ENCODE results near the gene ANKMY1. TPM values are rescaled to one million over a fixed set of nuclear protein-coding genes. Genes with fewer than 3 reads are reported as not detected.

The ANKMY1 gene
- total RNA-seq, 1 donor from 2014 or later, result 7.2 TPM

DNA sequence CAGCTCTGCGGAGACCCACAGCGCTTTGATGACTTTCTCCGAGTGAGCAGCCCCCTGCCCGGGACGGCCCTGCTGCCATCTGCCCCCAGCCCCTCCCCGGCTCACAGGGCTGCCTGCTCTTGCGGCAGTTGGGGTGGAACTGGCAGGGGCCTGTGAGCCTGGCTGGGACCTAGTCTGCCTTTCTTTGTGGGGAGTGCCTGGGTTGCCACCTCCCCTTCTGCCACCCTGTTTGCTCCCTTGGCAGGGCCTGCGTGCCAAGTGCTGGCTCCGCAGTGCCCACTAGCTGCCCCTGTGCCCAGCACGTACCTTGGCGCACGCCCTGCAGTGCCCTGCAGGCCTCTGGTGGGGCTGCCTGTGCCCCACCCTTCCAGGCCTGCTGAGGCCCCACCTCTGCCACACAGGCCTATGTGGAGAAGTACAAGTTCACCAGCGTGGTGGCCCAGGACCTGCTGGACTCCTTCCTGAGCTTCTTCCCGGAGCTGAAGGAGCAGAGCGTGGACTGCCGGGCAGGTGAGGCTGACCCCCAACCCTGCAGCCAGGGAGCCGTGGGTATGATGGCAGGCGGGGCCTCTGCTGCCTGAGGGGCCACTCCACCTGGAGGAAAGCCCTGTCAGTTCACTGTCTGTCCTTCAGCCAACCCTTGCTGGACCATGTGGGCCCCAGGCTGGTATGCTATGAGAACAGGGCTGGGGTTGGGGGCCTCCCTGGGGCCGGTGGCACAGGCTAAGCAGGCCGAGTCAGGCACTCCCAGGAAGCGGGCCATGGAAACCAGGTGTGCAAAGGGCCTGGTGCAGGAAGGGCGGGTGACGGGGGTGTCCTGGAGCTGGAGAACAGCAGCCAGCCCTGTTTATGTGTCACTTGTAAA is 17.5 kb upstream of the ANKMY1 start:
- Histone ChIP-seq H3K9ac (ENCODE audit: low read length) (no peak overlapping the region), H3K9me3 (ENCODE audit: insufficient read depth, low read depth, low read length) (no peaks in the 10 kb centered on the region), H3K27me3 (ENCODE audit: insufficient read depth, low read length) (no peaks in the 10 kb centered on the region), H2AFZ (ENCODE audit: low read depth, low read length) (no peak overlapping the region), H3K27ac (ENCODE audit: low read depth, low read length) (no peak overlapping the region), H3K79me2 (ENCODE audit: insufficient read depth, low read length) (peaks cover 4% of the 10 kb centered on the region), H3K4me2 (ENCODE audit: low read length) (no peak overlapping the region), H4K20me1 (ENCODE audit: insufficient read depth, low read length) (peaks cover 29% of the 10 kb centered on the region), H3K4me3 (ENCODE audit: insufficient read depth, low read depth, low read length) (no peak overlapping the region), H3K36me3 (ENCODE audit: insufficient read depth, low read length) (no peaks in the 10 kb centered on the region), H3K4me1 (ENCODE audit: insufficient read depth, low read length) (peaks cover 10% of the 10 kb centered on the region)
- TF ChIP-seq EZH2 (IDR thresholded peaks at IDR 0.05; ENCODE audit: insufficient read depth, low read length) (no peak), CTCF (IDR thresholded peaks at IDR 0.05; ENCODE audit: insufficient read depth, low read depth, low read length) (no peak)
- no peaks in the 10 kb centered on the region for H3K9me3 Mint-ChIP-seq (ENCODE audit: unreplicated experiment)
- DNase-seq (ENCODE audit: low read depth), result no peak
- H3K27me3 Mint-ChIP-seq (ENCODE audit: low read depth, unreplicated experiment), result no peaks in the 10 kb centered on the region
- no peak for FAIRE-seq
- no peak overlapping the region for H3K27ac Mint-ChIP-seq (ENCODE audit: unreplicated experiment)
- H3K4me3 Mint-ChIP-seq (ENCODE audit: unreplicated experiment), result no peak overlapping the region
- H3K4me1 Mint-ChIP-seq (ENCODE audit: low read depth, unreplicated experiment), result peaks cover 8% of the 10 kb centered on the region
- peaks cover 2% of the 10 kb centered on the region for H3K36me3 Mint-ChIP-seq (ENCODE audit: low read depth, unreplicated experiment)

- no peak overlapping the region for H3K4me3 Mint-ChIP-seq (ENCODE audit: unreplicated experiment)
- no peak overlapping the region for H2AFZ ChIP-seq (ENCODE audit: low read depth, low read length)
These were observed 16.8 kb upstream of the ANKMY1 start for GRCh38 chr2:240574386-240575100.

More at GRCh38 chr2:240574386-240575100, 16.8 kb upstream of the ANKMY1 start:
- Histone ChIP-seq H3K9me3 (ENCODE audit: insufficient read depth, low read depth, low read length) (no peaks in the 10 kb centered on the region), H3K27me3 (ENCODE audit: insufficient read depth, low read length) (no peaks in the 10 kb centered on the region), H3K4me2 (ENCODE audit: low read length) (no peak overlapping the region), H3K4me1 (ENCODE audit: insufficient read depth, low read length) (peaks cover 3% of the 10 kb centered on the region), H3K4me3 (ENCODE audit: insufficient read depth, low read depth, low read length) (no peak overlapping the region), H3K36me3 (ENCODE audit: insufficient read depth, low read length) (no peaks in the 10 kb centered on the region), H3K9ac (ENCODE audit: low read length) (no peak overlapping the region), H3K79me2 (ENCODE audit: insufficient read depth, low read length) (peaks cover 6% of the 10 kb centered on the region), H3K27ac (ENCODE audit: low read depth, low read length) (no peak overlapping the region), H4K20me1 (ENCODE audit: insufficient read depth, low read length) (peaks cover 29% of the 10 kb centered on the region)
- FAIRE-seq (no peak), DNase-seq (ENCODE audit: low read depth) (no peak)
- Mint-ChIP-seq H3K27ac (ENCODE audit: unreplicated experiment) (no peak overlapping the region), H3K4me1 (ENCODE audit: low read depth, unreplicated experiment) (peaks cover under 1% of the 10 kb centered on the region), H3K36me3 (ENCODE audit: low read depth, unreplicated experiment) (no peaks in the 10 kb centered on the region), H3K9me3 (ENCODE audit: unreplicated experiment) (no peaks in the 10 kb centered on the region), H3K27me3 (ENCODE audit: low read depth, unreplicated experiment) (no peaks in the 10 kb centered on the region)
- TF ChIP-seq EZH2 (IDR thresholded peaks at IDR 0.05; ENCODE audit: insufficient read depth, low read length) (no peak), CTCF (IDR thresholded peaks at IDR 0.05; ENCODE audit: insufficient read depth, low read depth, low read length) (no peak)

All from astrocyte (in vitro differentiated cells and primary cell).